Activated CD8-positive, alpha-beta memory T cell treated with anti-CD3 and anti-CD28 coated beads, Interleukin-2, amount 10 ng/mL, durations not matched to agents 7 days and 5 days (primary cell): ENCODE measurements around the gene ARHGAP26. TPM values are rescaled to one million over a fixed set of nuclear protein-coding genes. Genes with fewer than 3 reads are reported as not detected.
A peak's percentile ranks its signal among the peaks of the same experiment; 100 is the strongest.

Experiments used
- ATAC-seq: fragments of 150-1000 bp; cut with Tn5 transposase; one replicate; pipeline ENCODE4 v1.10.0; 2021; ENCODE audit warnings: moderate library complexity
- CTCF ChIA-PET: fragments of 350-600 bp; sonication (Branson Sonifier 250); formaldehyde crosslinking; loops from one replicate; lab custom pipeline; 2021; ENCODE audit warnings: antibody characterized with exemption; lab: Charles Lee
- DNase-seq: peaks from one replicate; pipeline ENCODE4 v3.0.0-alpha.2; 2020
- H3K27ac Mint-ChIP-seq: one replicate; pipeline ENCODE4 v1.8.0; 2021; ENCODE audit warnings: mild to moderate bottlenecking, mixed read lengths
- H3K27me3 Mint-ChIP-seq: one replicate; pipeline ENCODE4 v1.8.0; 2021; ENCODE audit warnings: mixed read lengths
- H3K36me3 Mint-ChIP-seq: one replicate; pipeline ENCODE4 v1.8.0; 2021; ENCODE audit warnings: mild to moderate bottlenecking, mixed read lengths
- H3K4me1 Mint-ChIP-seq: one replicate; pipeline ENCODE4 v1.8.0; 2021; ENCODE audit warnings: mixed read lengths
- H3K4me3 Mint-ChIP-seq: one replicate; pipeline ENCODE4 v1.8.0; 2021; ENCODE audit warnings: mild to moderate bottlenecking, moderate library complexity, mixed read lengths
- H3K9me3 Mint-ChIP-seq: one replicate; pipeline ENCODE4 v1.8.0; 2022; ENCODE audit warnings: low read depth, mixed read lengths
- total RNA-seq, 2 experiments: library from RNA; stranded (reverse); gene quantifications; one replicate each; pipeline ENCODE4 v1.2.3, GENCODE V29; 2021

Gene ARHGAP26
- total RNA-seq, 2 experiments from 2014 or later, result 12.6 to 38.9 TPM

DNA sequence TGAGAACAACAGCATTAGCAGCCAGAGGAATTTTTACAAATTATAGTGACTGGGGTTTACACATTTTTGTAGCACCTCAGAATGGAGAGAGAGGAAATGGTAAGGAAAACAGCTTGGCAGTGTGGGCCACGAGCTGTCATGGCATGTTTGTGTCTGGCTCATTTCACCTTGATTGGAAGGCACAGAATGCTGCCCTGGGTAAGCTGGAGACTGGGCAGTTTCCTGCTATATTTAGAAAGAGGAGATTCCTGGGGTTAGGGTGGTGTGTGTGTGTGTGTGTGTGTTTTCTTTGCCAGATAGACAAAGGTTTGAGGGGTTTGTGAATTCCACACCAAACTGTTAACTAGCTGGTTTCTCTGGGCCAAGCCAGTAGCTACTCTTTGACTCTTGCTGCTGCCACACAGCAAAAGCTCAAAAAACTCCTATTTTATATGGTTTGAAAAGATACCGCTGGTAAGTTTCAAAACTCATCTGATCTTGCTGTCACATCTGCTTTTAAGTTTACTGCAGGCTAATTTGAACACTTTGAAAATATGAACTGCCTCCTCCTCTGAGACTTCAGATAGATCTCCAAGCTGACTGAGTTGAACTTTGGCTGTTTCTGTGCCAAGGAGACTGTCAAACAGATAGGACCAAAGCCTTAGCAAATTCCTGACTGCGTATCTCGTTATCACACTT is 9.1 kb downstream of the ARHGAP26 start:
- no peak overlapping the region for H3K4me3 Mint-ChIP-seq
- no peak overlapping the region for H3K27ac Mint-ChIP-seq
- no peak for ATAC-seq
- CTCF ChIA-PET, result interaction anchor here (0.6 to 4.0 kb wide), 8 partner anchors 9 to 633 kb away, joined by 3 to 21 read pairs (median 4); partner anchors contain the start of gene ARHGAP26
- no peaks in the 10 kb centered on the region for H3K27me3 Mint-ChIP-seq
- DNase-seq, result no peak
- peaks cover 70% of the 10 kb centered on the region for H3K4me1 Mint-ChIP-seq
- H3K9me3 Mint-ChIP-seq, result no peaks in the 10 kb centered on the region
- H3K36me3 Mint-ChIP-seq, result peaks cover 3% of the 10 kb centered on the region

DNA sequence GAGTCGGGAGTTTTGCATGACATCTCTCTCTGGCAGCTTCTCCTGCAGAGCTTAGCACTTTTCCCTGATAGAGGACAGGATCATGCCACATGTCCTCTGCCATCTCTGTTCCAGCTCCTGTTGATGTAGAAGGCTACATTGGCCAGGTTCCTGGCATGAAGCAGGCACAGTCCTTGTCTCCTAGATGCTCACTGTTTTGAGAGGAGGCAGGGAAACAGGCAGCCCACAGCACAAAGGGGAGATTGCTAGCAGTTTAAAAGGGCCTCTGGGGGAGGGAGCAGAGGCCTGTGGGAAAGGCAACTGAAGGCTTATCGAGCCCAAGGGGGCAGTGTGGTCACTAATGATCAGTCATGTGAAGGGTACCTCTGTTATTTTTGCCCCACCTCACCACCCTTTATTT is 10.7 kb downstream of the ARHGAP26 start:
- ATAC-seq (no peak), DNase-seq (no peak)
- Mint-ChIP-seq H3K9me3 (no peaks in the 10 kb centered on the region), H3K4me3 (no peak overlapping the region), H3K36me3 (peaks cover 7% of the 10 kb centered on the region), H3K27me3 (no peaks in the 10 kb centered on the region), H3K27ac (no peak overlapping the region), H3K4me1 (peaks cover 80% of the 10 kb centered on the region)
- CTCF ChIA-PET, result interaction anchor here (4.0 kb wide), 1 partner anchor 11 kb away, joined by 21 read pairs; the partner anchor contains the start of gene ARHGAP26

DNA sequence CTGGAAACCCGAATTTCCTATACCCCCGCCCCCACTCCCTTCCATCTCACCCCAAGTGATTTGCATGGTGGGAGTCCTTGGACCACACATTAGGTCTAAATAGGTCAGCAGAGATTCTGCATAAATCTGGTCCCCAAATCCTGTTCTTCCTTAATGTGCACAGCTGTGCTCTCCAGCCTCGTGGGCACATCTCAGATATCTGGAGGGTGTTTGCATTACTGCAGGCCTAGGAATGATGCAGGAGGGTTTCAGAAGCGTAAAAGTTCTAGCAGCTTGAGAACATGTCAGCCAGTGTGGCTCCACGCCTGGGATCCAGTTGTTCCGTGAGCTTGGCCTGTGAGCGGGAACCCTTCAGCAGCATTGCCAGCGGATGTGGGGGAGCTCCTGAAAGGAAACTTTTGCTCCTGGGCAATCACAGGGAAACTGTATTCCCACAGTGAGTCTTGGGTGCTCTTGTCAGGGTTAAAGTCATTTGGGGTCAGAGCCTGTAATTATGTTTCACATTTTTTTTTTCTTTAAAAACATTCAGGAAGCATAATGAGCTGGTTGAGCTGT is 12.9 kb downstream of the ARHGAP26 start:
- no peaks in the 10 kb centered on the region for H3K9me3 Mint-ChIP-seq
- peaks cover 8% of the 10 kb centered on the region for H3K36me3 Mint-ChIP-seq
- ATAC-seq (no peak), DNase-seq (no peak)
- CTCF ChIA-PET, result interaction anchor here (0.8 to 3.2 kb wide), 13 partner anchors 10 to 105 kb away, joined by 3 to 46 read pairs (median 5); partner anchors contain the start of gene ARHGAP26
- no peaks in the 10 kb centered on the region for H3K27me3 Mint-ChIP-seq
- H3K27ac Mint-ChIP-seq, result peak overlapping the region; percentile 86
- H3K4me1 Mint-ChIP-seq, result peaks cover 77% of the 10 kb centered on the region
- peak overlapping the region; percentile 14 for H3K4me3 Mint-ChIP-seq

DNA sequence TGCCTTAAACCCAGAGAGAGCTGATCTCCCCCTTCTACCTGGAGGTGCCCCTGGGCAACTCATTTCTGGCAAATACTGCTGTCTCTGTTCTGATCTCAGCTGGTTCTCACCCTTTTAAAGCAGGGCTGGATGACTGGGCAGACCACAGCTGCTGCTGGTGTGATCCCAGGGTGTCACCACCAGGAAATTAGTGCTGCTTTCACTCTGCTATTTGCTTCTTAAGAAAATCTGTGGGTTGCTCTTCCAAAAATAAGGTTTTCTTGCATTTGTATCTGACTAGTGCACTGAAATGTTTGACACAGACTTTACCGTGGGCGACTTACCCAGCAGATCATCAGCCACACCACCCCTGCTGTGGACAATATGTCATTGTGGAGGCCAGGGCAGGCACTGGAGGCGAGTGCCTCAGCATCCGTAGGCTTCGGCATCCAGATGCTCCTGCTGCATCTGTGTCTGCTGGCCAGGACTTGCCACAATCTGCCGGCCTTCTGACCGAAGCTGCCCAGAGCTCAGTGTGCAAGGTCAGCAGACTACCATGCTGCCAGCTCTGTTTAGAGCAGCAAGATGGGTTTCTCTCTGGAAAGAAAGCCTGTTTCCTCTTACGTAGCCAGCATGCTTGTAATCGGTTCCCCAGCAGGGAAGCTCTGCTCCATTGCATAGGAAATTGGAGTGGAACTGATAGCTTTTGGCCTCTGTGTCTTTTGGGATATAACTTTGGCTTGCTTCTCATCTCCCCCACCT is 13.6 kb downstream of the ARHGAP26 start:
- no peaks in the 10 kb centered on the region for H3K27me3 Mint-ChIP-seq
- peak overlapping the region; percentile 70 for H3K4me3 Mint-ChIP-seq
- peaks cover 75% of the 10 kb centered on the region for H3K4me1 Mint-ChIP-seq
- H3K27ac Mint-ChIP-seq, result peak overlapping the region; percentile 86
- H3K9me3 Mint-ChIP-seq, result no peaks in the 10 kb centered on the region
- peak; percentile 87 for ATAC-seq
- CTCF ChIA-PET, result interaction anchor here (0.7 to 3.2 kb wide), 21 partner anchors 9 to 105 kb away, joined by 3 to 46 read pairs (median 4); partner anchors contain the start of gene ARHGAP26
- peaks cover 8% of the 10 kb centered on the region for H3K36me3 Mint-ChIP-seq
- DNase-seq, result peak; percentile 92

DNA sequence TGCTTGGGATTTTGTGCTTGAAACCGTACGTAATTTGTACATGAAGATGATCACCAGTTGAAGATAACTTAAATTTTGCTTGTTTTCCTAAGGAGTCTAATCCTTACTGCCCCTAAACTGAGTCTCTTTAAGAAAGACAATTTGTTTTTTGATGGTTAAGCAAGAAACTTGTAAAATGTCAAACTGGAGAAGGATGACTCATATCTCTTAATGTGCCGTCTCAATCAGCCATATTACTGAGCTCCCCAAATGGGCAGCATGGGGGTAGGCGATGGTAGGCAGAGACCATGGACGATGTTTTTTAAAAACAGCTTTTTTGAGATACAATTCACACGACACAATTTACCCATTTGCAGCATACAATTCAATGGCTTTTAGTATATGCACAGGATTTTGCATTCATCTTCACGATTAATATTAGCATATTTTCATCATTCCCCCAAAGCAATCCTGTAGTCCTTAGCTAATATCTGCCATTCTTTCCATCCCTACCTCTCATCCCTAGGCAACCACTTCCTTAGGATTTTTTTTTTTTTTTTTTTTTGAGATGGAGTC is 14.3 kb downstream of the ARHGAP26 start:
- H3K36me3 Mint-ChIP-seq, result peaks cover 8% of the 10 kb centered on the region
- no peaks in the 10 kb centered on the region for H3K27me3 Mint-ChIP-seq
- H3K27ac Mint-ChIP-seq, result peak overlapping the region; percentile 86
- peak overlapping the region; percentile 70 for H3K4me3 Mint-ChIP-seq
- CTCF ChIA-PET, result interaction anchor here (0.7 to 3.2 kb wide), 14 partner anchors 10 to 821 kb away, joined by 3 to 46 read pairs (median 4); partner anchors contain the start of gene ARHGAP26
- DNase-seq (no peak), ATAC-seq (no peak)
- no peaks in the 10 kb centered on the region for H3K9me3 Mint-ChIP-seq
- H3K4me1 Mint-ChIP-seq, result peaks cover 70% of the 10 kb centered on the region

DNA sequence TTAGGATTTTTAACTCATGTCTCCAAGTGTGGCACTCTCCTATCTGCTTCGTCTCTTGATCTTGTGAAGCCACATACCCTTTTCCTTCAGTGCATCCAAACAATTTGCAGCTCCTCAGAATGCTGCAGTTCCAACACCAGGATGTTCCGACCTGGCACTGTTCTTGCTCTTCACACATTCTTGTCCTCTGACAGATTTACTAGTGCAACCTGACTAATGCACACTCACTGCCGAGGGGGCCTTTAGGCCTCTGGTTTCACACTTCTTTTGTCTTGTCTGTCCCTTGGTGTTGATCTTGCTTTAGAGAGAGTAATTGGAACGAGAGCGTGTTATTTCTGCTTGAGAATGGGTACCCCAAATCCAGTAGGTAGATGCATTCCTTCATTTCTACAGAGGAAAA is 15.0 kb downstream of the ARHGAP26 start:
- peaks cover 9% of the 10 kb centered on the region for H3K36me3 Mint-ChIP-seq
- H3K4me3 Mint-ChIP-seq, result peak overlapping the region; percentile 32
- DNase-seq, result no peak
- H3K4me1 Mint-ChIP-seq, result peaks cover 64% of the 10 kb centered on the region
- ATAC-seq, result no peak
- CTCF ChIA-PET, result interaction anchor here (0.7 to 5.0 kb wide), 7 partner anchors 10 to 820 kb away, joined by 3 to 37 read pairs (median 9); partner anchors contain the start of gene ARHGAP26
- H3K27me3 Mint-ChIP-seq, result no peaks in the 10 kb centered on the region
- no peaks in the 10 kb centered on the region for H3K9me3 Mint-ChIP-seq
- H3K27ac Mint-ChIP-seq, result peak overlapping the region; percentile 78

DNA sequence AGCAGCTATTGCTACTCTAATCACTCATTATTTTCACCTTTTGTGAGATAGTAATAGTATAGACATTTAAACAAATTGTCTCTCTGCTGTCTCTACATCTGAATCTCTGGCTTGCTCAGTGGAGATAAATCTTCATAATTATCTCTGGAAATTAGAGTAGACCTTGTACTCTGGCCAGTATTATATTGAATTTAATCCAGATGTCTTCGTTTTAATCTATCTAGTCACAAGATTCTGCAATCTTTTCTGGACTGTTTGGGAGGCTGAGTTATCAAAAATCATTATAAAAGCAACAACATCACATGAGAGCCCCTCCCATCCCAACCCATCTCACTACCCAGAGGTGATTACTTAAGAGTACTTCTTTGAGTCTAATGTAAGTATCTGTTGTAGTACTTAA is 19.0 kb downstream of the ARHGAP26 start:
- ATAC-seq (no peak), DNase-seq (no peak)
- H3K36me3 Mint-ChIP-seq, result peaks cover 16% of the 10 kb centered on the region
- H3K27me3 Mint-ChIP-seq, result no peaks in the 10 kb centered on the region
- CTCF ChIA-PET, result interaction anchor here (5.0 kb wide), 1 partner anchor 10 kb away, joined by 32 read pairs; no protein-coding TSS in a partner anchor
- H3K4me1 Mint-ChIP-seq, result peaks cover 34% of the 10 kb centered on the region
- no peak overlapping the region for H3K4me3 Mint-ChIP-seq
- H3K27ac Mint-ChIP-seq, result no peak overlapping the region
- no peaks in the 10 kb centered on the region for H3K9me3 Mint-ChIP-seq

DNA sequence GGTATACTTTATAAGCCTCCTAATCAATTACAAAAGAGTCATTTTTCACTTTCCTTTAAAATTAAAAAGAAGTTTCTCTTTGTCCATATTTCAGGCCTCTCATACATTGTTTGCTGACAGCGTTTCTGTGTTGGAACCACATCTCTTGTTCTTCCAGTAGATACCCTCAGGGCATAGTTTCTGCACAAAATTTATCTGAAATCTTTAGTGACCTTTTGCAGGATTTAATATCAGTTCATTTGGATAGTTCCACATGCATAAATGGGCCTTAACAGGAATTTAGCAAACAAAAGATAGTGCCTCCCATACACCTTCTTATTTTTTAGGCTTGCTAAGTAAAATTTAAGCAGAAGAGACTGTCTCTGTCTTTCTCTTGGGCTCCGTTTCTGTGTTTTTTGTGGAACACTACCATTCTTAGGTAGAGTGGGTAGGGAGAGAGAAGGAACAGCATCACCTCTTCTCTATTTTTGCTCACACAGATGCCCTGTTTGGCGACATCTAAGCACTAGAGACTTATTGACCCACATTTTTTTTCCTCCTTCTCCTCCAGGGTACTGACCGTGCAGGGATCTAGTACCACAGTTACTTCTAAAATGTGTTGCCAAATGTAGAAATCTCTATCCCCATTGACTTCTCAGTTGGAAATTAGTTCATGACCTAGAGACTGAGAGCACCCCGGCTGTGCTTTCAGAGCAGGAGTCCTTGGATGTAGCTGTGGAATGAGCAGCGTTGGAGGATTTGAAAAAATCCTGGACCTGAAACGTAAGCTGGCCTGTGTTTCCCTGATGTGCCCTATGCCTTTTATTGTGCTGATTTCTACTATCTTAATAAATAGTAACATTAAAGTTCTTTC is 22.1 kb downstream of the ARHGAP26 start:
- H3K27ac Mint-ChIP-seq, result no peak overlapping the region
- DNase-seq, result no peak
- no peaks in the 10 kb centered on the region for H3K9me3 Mint-ChIP-seq
- peaks cover 30% of the 10 kb centered on the region for H3K4me1 Mint-ChIP-seq
- CTCF ChIA-PET, result interaction anchor here (0.9 to 1.0 kb wide), 2 partner anchors 9 to 20 kb away, joined by 3 read pairs; no protein-coding TSS in a partner anchor
- ATAC-seq, result no peak
- H3K4me3 Mint-ChIP-seq, result no peak overlapping the region
- H3K36me3 Mint-ChIP-seq, result peaks cover 13% of the 10 kb centered on the region
- no peaks in the 10 kb centered on the region for H3K27me3 Mint-ChIP-seq

DNA sequence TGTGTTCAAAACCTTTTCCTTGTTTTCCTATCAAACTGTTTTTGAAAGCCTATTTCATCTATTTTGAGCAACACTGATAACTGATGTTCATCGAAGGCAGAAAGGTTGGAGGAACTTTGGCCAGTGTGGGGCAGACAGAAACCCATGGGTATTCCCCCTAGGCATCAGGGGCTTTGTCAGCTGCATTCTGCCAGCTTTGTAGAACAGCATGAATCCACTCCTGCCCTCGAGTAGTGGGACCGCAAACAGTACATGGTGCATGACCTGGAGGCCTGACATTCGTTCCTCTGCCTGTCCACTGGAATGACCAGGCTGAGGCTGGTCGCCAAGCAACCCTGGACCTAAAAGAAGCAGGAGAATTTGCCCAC is 22.7 kb downstream of the ARHGAP26 start:
- Mint-ChIP-seq H3K36me3 (peaks cover 12% of the 10 kb centered on the region), H3K27me3 (no peaks in the 10 kb centered on the region), H3K4me3 (no peak overlapping the region), H3K27ac (no peak overlapping the region), H3K9me3 (no peaks in the 10 kb centered on the region), H3K4me1 (peaks cover 34% of the 10 kb centered on the region)
- CTCF ChIA-PET, result interaction anchor here (0.9 to 1.0 kb wide), 2 partner anchors 10 to 21 kb away, joined by 3 read pairs; no protein-coding TSS in a partner anchor
- DNase-seq, result no peak
- no peak for ATAC-seq

DNA sequence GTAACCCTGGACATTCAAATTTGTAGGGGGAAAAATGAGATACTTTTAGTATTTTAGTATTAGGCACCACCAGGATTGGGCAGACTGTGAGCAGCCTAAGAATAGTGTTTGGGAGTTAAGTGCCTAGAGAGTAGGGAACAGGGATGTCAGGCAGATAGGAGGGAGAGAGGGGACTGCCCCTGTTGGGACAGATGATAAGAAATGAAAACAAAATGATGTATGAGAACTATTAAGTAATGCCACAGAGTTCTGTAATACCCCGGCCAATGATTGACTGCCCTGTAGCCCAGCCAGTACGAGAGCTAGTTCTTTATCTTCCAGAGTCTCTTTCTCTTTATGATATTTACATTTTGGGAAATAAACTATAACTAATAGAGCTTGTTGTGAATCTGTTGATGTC is 24.4 kb downstream of the ARHGAP26 start:
- Mint-ChIP-seq H3K9me3 (no peaks in the 10 kb centered on the region), H3K27ac (no peak overlapping the region), H3K4me1 (peaks cover 45% of the 10 kb centered on the region), H3K4me3 (no peak overlapping the region), H3K27me3 (no peaks in the 10 kb centered on the region), H3K36me3 (peaks cover 12% of the 10 kb centered on the region)
- DNase-seq (no peak), ATAC-seq (no peak)
- CTCF ChIA-PET, result interaction anchor here (0.9 kb wide), 1 partner anchor 27 kb away, joined by 3 read pairs; no protein-coding TSS in a partner anchor

DNA sequence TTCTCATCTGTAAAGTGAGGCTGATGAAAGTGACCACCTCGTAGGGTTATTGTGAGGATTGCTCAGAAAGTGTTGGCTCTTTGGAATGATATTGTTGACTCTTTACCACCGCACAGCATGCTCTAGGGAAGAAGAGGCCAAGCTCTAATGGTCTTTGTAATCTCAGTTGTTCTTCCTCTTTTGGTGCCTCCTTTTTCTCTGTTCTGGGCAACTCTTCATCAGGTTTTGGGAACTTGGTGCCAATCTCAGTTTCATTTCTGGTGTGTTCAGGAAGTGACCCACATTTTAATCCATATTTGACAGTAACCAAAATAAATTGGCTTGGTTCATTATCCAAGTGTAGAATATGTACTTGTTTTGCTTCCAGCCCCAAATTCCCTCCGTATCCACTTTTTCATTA is 25.1 kb downstream of the ARHGAP26 start:
- CTCF ChIA-PET, result interaction anchor here (0.9 kb wide), 1 partner anchor 27 kb away, joined by 3 read pairs; no protein-coding TSS in a partner anchor
- no peaks in the 10 kb centered on the region for H3K9me3 Mint-ChIP-seq
- DNase-seq, result no peak
- H3K27ac Mint-ChIP-seq, result peak overlapping the region; percentile 1
- H3K4me3 Mint-ChIP-seq, result no peak overlapping the region
- peaks cover 52% of the 10 kb centered on the region for H3K4me1 Mint-ChIP-seq
- peaks cover 11% of the 10 kb centered on the region for H3K36me3 Mint-ChIP-seq
- ATAC-seq, result no peak
- H3K27me3 Mint-ChIP-seq, result no peaks in the 10 kb centered on the region

DNA sequence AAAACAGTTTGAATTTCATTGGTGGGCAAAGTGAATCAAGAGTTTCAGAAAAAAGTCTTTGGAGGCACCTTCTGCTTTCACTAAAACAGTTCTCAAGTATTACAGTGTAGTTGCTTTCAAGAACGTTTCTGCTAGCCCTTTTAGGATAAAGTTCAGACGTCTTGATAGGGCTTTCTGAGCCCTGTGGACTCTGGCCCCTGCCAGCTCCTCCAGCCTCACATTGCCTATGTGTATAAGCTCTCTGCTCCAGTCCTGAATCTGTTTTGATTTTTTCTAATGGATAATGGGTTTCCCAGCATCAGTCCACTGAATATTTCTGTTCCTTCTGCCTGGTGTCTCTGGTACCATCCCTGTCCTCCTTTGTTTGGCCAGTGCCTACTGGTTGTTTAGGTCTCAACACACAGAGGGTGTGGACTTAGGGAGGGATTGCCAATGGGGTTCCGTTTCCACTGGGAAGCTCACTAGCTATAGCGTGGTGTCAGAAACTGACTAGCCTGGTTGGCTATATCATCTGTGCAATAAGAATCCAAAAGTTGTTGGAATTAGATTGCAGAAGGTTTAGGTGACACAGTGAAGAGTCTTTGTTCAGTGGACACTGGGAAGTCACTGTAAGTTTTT is 26.4 kb downstream of the ARHGAP26 start:
- peaks cover 65% of the 10 kb centered on the region for H3K4me1 Mint-ChIP-seq
- no peak overlapping the region for H3K27ac Mint-ChIP-seq
- H3K4me3 Mint-ChIP-seq, result no peak overlapping the region
- H3K9me3 Mint-ChIP-seq, result no peaks in the 10 kb centered on the region
- DNase-seq (no peak), ATAC-seq (no peak)
- no peaks in the 10 kb centered on the region for H3K27me3 Mint-ChIP-seq
- peaks cover 5% of the 10 kb centered on the region for H3K36me3 Mint-ChIP-seq
- CTCF ChIA-PET, result interaction anchor here (1.5 to 5.5 kb wide), 4 partner anchors 9 to 71 kb away, joined by 5 to 46 read pairs (median 20); no protein-coding TSS in a partner anchor
